Central memory CD8-positive, alpha-beta T cell (primary cell): Measurements from ENCODE around the gene MYO5A.
"Not testable (repeated sequence)": the region's sequence is repeated elsewhere in the genome, so short reads cannot be mapped to it uniquely, and the experiment has no call there.

ENCODE experiments used
- ATAC-seq: fragments of 150-1000 bp; cut with Tn5 transposase; replicated peaks from 2 replicates; pipeline ENCODE4 v1.10.0; 2022; ENCODE audit warnings: mild to moderate bottlenecking, moderate FRiP score, moderate number of reproducible peaks; ENCODE audit not compliant: poor library complexity, severe bottlenecking; ENCODE audit errors: extremely low read depth
- DNase-seq, 2 donors: peaks; one replicate each; pipeline ENCODE4 v3.0.0; 2021; ENCODE audit warnings: low spot score in 2 of 2
- H3K27ac Mint-ChIP-seq: one replicate; pipeline ENCODE4 v1.8.0; 2022; ENCODE audit warnings: low read depth, mild to moderate bottlenecking, moderate library complexity, mixed read lengths
- H3K27me3 Mint-ChIP-seq: one replicate; pipeline ENCODE4 v1.8.0; 2022; ENCODE audit warnings: mixed read lengths
- H3K36me3 Mint-ChIP-seq: one replicate; pipeline ENCODE4 v1.8.0; 2022; ENCODE audit warnings: mild to moderate bottlenecking, moderate library complexity, mixed read lengths; ENCODE audit not compliant: insufficient read depth
- H3K4me1 Mint-ChIP-seq: one replicate; pipeline ENCODE4 v1.8.0; 2022; ENCODE audit warnings: mixed read lengths
- H3K4me3 Mint-ChIP-seq: one replicate; pipeline ENCODE4 v1.8.0; 2022; ENCODE audit warnings: mild to moderate bottlenecking, moderate library complexity, mixed read lengths
- H3K9me3 Mint-ChIP-seq: one replicate; pipeline ENCODE4 v1.8.0; 2022; ENCODE audit warnings: mixed read lengths

MYO5A gene

DNA sequence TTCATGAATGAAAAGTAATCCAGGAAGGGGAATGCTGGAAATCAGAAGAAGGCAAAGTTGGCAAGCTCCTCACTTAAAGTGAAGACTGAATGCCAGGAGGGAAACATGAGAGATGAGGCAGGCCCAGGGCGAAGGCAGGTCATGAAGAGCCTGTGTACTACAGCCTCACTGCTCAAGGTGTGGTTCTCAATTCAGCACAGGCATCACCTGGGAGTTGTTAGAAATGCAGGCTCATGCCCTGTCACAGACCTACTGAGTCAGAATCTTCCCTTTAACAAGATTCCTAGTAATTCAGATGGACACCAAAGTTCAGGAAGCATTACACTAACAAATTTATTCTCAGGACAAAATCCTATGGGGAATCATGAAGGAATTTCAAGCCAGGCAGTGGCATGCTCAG lies 14.2 kb downstream of the MYO5A start:
- no peak for ATAC-seq

DNA sequence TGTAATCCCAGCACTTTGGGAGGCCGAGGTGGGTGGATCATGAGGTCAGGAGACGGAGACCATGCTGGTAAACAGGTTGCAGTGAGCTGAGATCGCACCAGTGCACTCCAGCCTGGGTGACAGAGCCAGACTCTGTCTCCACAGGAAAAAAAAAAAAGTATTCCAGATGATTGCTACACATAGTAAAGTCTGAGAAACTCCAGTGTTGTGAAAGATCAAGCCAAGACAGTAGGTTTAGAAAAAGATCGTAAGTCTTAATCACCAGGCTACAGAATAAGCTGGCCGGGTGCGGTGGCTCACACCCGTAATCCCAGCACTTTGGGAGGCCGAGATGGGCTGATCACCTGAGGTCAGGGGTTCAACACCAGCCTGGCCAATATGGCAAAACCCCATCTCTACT lies 15.8 kb downstream of the MYO5A start:
- H3K27me3 Mint-ChIP-seq, ATAC-seq, H3K36me3 Mint-ChIP-seq, H3K27ac Mint-ChIP-seq, H3K4me3 Mint-ChIP-seq, H3K9me3 Mint-ChIP-seq, DNase-seq: not testable (repeated sequence)
- peaks cover 39% of the 10 kb centered on the region for H3K4me1 Mint-ChIP-seq

More for the DNA sequence above, 14.2 kb downstream of the MYO5A start:
- no peak for DNase-seq
- no peaks in the 10 kb centered on the region for H3K27me3 Mint-ChIP-seq
- H3K27ac Mint-ChIP-seq = no peak overlapping the region
- H3K4me3 Mint-ChIP-seq = no peak overlapping the region
- H3K36me3 Mint-ChIP-seq = peaks cover 3% of the 10 kb centered on the region
- H3K4me1 Mint-ChIP-seq = peaks cover 33% of the 10 kb centered on the region
- no peaks in the 10 kb centered on the region for H3K9me3 Mint-ChIP-seq

DNA sequence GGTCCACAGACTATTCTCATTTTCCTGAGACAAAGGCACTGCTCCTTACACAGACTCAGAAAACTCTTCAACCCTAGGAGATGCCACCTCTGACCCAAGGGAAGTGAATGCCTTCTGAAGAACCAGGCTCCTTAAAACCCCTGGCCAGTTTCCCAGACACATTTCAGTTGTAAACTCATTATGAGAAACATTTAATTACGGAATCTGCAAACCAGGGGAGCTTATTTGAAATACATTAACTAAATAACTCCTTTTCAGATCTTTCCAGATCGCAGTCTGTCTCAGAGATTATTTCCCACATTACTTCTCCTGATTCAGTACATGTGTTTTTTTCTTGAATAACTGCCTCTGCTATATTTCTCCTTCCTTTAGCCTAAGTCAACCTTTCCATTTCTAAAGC lies 17.6 kb downstream of the MYO5A start:
- no peak for ATAC-seq
- no peaks in the 10 kb centered on the region for H3K9me3 Mint-ChIP-seq
- no peak overlapping the region for H3K27ac Mint-ChIP-seq
- H3K4me3 Mint-ChIP-seq = no peak overlapping the region
- no peak for DNase-seq
- peaks cover 47% of the 10 kb centered on the region for H3K4me1 Mint-ChIP-seq
- no peaks in the 10 kb centered on the region for H3K27me3 Mint-ChIP-seq
- H3K36me3 Mint-ChIP-seq = peaks cover 3% of the 10 kb centered on the region

DNA sequence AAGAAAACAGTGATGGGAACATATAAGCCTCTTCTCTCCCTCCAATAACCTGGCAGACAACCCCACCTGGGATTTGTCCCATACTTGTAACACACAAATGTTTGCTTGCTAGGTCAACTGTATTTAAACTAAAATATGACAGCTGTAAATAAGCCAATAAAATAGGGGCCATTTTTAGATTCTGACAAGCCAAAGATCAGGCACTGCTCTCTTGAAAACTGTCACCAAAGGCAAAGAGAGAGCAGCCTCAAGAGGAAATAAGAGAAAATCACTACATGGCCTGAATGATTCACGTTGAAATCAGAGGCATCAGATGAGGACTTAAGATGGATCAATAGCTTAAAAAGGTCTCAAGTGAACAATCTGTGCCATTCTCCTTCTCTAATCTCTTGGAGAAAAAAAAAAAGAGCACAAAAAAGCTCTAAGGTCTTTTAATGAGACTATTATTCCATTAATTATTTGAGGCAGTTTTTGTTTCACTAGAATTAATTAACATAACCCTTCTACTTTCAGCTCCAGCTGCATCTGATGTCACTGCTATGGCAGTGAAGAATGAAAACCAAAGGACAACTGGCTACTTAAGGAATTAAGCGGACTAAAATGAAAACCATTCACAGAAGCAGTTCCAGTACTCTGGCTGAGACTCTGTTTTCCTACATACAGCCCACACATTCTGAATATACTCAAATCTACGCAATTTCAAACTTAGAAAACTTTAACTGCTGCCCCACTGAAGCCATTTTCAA lies 19.0 kb downstream of the MYO5A start:
- DNase-seq (no peak), ATAC-seq (no peak)
- Mint-ChIP-seq H3K36me3 (peaks cover 5% of the 10 kb centered on the region), H3K9me3 (no peaks in the 10 kb centered on the region), H3K27me3 (no peaks in the 10 kb centered on the region), H3K27ac (no peak overlapping the region), H3K4me3 (no peak overlapping the region), H3K4me1 (peaks cover 53% of the 10 kb centered on the region)

DNA sequence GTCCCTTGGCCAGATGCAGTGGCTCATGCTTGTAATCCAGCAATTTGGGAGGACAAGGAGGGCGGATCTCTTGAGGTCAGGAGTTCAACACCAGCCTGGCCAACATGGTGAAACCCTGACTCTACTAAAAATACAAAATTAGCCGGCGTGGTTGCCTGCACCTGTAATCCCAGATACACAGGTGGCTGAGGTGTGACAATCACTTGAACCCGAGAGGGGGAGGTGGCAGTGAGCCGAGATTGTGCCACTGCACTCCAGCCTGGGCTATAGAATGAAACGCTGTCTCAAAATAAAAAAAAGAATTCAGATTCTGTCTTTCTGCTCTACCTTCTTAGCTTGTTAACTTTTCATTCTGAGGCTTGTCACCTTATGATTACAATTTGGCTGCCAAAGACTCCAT lies 22.1 kb downstream of the MYO5A start:
- Mint-ChIP-seq H3K27me3 (no peaks in the 10 kb centered on the region), H3K4me3 (no peak overlapping the region), H3K36me3 (peaks cover 5% of the 10 kb centered on the region), H3K9me3 (no peaks in the 10 kb centered on the region), H3K27ac (no peak overlapping the region), H3K4me1 (peaks cover 63% of the 10 kb centered on the region)
- ATAC-seq (no peak), DNase-seq (no peak)

DNA sequence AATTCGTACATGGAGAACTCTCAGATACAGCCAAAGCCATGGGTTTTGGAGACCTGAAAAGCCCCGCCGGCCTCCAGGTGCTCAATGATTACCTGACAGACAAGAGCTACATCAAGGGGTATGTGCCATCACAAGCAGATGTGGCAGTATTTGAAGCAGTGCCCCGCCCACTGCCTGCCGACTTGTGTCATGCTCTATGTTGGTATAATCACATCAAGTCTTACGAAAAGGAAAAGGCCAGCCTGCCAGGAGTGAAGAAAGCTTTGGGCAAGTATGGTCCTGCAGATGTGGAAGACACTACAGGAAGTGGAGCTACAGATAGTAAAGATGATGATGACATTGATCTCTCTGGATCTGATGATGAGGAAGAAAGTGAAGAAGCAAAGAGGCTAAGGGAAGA lies 23.5 kb downstream of the MYO5A start:
- peaks cover 55% of the 10 kb centered on the region for H3K4me1 Mint-ChIP-seq
- H3K9me3 Mint-ChIP-seq = no peaks in the 10 kb centered on the region
- peaks cover 2% of the 10 kb centered on the region for H3K36me3 Mint-ChIP-seq
- no peak for DNase-seq
- no peak for ATAC-seq
- H3K4me3 Mint-ChIP-seq = no peak overlapping the region
- no peaks in the 10 kb centered on the region for H3K27me3 Mint-ChIP-seq
- no peak overlapping the region for H3K27ac Mint-ChIP-seq

DNA sequence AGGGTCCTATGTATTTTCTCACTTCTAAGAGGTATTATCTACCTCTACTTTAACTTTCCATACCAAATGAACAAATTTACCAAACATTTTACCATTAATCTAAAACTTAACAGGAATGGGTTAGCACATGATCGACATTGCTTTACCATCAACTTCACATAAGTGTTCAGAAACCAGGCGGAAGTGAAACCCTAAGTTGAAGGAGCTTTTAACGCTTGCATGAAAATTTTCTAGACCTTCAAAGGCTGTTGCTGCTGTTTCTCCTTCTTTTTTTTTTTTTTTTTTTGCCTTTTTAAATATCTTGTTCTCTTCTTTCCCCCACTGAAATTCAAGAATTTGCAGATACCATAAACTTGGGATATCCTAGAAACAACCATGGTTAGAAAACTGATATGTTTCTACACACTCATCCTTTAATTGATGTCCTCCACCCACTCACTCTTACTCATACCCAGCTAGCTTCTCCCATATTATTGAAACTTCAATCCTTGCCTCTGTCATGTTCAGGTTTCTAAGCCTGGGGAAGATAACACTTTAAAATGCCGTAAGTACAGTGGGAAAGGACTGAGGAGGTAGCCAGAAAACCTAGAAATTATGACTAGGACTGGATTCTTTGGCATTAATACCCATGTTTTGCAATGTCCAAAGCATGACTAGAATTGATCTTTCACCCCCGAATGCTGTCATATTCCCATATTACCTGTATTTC lies 24.7 kb downstream of the MYO5A start:
- Mint-ChIP-seq H3K27me3 (no peaks in the 10 kb centered on the region), H3K4me1 (peaks cover 58% of the 10 kb centered on the region), H3K9me3 (no peaks in the 10 kb centered on the region), H3K36me3 (peaks cover 2% of the 10 kb centered on the region), H3K27ac (peak overlapping the region; percentile 8), H3K4me3 (no peak overlapping the region)
- no peak for DNase-seq
- ATAC-seq = no peak

DNA sequence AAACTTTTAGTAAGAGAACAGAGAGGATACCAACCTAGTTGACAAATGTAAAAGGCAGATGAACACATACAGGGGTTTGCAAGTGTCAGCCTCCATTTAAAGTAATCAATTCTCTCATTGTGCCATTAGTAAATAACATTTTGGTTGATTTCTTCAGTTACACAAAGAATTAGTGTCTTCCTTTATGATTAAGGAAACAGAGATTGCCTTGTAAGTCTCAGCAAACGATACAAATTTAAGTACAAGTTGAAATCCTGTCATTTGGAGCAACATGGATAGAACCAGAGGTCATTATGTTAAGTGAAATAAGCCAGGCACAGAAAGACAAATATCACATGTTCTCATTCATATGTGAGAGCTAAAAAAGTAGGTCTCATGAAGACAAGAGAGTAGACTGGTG lies 26.1 kb downstream of the MYO5A start:
- Mint-ChIP-seq H3K4me3 (no peak overlapping the region), H3K27me3 (no peaks in the 10 kb centered on the region), H3K27ac (peak overlapping the region; percentile 0), H3K4me1 (peaks cover 50% of the 10 kb centered on the region), H3K36me3 (peaks cover 4% of the 10 kb centered on the region), H3K9me3 (no peaks in the 10 kb centered on the region)
- ATAC-seq (no peak), DNase-seq (no peak)

DNA sequence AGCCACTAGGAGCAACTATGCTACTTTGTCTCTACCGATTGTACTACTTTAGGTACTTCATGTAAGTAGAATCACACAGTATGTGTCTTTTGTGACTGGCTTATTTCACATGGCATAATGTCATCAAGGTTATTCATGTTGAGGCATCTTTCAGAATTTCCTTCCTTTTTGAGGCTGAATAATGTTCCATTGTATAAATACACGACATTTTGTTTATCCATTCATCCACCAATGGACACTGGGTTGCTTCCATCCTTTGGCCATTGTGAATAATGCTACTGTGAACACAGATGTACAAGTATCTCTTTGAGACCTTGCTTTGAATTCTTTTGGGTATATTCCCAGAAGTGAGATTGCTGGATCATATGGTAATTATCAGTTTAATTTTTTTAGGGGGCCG lies 29.2 kb downstream of the MYO5A start:
- H3K9me3 Mint-ChIP-seq = no peaks in the 10 kb centered on the region
- DNase-seq (no peak), ATAC-seq (no peak)
- no peaks in the 10 kb centered on the region for H3K27me3 Mint-ChIP-seq
- no peak overlapping the region for H3K4me3 Mint-ChIP-seq
- H3K36me3 Mint-ChIP-seq = peaks cover 1% of the 10 kb centered on the region
- peaks cover 48% of the 10 kb centered on the region for H3K4me1 Mint-ChIP-seq
- peak overlapping the region; percentile 7 for H3K27ac Mint-ChIP-seq

DNA sequence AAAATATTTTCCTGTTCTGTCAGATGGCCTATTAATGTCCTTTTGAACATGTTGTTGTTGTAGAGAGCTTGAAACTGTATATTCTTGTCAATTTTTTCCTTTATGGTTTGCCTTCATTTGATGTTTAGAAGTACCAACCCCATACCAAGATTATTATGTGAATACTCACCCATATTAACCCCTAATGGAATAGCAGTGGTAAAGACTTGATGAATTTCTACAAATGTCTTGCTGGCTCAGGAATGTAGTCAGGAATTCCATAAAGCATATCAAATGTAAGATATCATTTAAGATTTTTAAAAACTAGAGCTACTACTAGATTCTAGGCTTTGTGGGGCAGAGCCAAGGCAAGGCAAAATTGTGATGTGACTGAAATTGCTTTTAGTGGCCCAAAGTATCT lies 30.0 kb downstream of the MYO5A start:
- H3K4me3 Mint-ChIP-seq = no peak overlapping the region
- H3K36me3 Mint-ChIP-seq = peaks cover 1% of the 10 kb centered on the region
- ATAC-seq (no peak), DNase-seq (no peak)
- H3K4me1 Mint-ChIP-seq = peaks cover 41% of the 10 kb centered on the region
- no peaks in the 10 kb centered on the region for H3K9me3 Mint-ChIP-seq
- peak overlapping the region; percentile 7 for H3K27ac Mint-ChIP-seq
- no peaks in the 10 kb centered on the region for H3K27me3 Mint-ChIP-seq

DNA sequence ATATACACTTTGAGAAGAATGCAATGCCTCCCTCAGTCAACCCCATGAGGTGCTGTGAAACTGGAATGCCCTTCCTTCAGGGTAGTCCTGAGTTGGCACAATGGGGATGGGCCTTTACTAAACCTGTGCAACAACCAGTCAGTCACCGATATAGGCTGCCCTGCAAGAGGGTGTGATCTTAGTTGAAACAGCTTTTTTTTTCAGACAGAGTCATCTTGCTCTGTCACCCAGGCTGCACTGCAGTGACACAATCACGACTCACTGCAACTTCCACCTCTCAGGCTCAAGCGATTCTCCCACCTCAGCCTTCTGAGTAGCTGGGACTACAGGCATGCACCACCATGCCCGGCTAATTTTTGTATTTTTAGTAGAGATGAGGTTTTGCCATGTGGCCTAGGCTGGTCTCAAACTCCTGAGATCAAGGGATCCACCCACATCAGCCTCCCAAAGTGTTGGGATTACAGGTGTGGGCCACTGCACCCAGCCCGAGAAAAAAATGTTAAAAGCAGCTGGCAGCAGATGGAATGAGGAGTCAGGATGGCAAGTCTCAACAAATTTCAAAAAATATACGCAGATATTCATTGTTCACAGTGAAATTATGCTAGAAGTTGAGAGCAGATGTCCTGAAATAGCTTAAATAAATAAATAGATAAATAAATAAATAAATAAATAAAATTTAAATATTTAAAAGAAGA lies 31.8 kb downstream of the MYO5A start:
- no peak overlapping the region for H3K27ac Mint-ChIP-seq
- ATAC-seq (no peak), DNase-seq (no peak)
- no peak overlapping the region for H3K4me3 Mint-ChIP-seq
- H3K27me3 Mint-ChIP-seq = no peaks in the 10 kb centered on the region
- H3K36me3 Mint-ChIP-seq = peaks cover 5% of the 10 kb centered on the region
- no peaks in the 10 kb centered on the region for H3K9me3 Mint-ChIP-seq
- peaks cover 44% of the 10 kb centered on the region for H3K4me1 Mint-ChIP-seq

DNA sequence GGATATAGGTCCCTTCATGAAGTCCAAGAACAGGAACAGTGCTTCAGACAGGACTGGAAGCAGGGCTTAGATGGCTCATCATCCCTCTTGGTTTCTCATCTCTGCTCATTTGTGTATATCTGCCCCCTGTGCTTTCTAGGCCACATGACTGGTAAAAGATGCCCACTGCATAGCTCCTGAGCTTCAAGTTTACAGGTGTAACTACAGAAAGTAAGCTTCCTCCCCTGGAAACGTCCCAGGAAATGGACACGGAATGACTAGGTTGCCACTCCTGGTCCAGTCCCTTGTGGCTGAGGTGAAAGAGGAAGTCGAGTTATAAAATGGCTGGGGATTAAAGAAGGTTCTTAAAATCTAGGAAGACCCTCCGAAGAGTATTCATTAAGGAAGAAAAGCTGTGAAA lies 32.5 kb downstream of the MYO5A start:
- H3K4me3 Mint-ChIP-seq = no peak overlapping the region
- DNase-seq (no peak), ATAC-seq (no peak)
- H3K27ac Mint-ChIP-seq = no peak overlapping the region
- no peaks in the 10 kb centered on the region for H3K27me3 Mint-ChIP-seq
- H3K36me3 Mint-ChIP-seq = peaks cover 5% of the 10 kb centered on the region
- no peaks in the 10 kb centered on the region for H3K9me3 Mint-ChIP-seq
- peaks cover 50% of the 10 kb centered on the region for H3K4me1 Mint-ChIP-seq

DNA sequence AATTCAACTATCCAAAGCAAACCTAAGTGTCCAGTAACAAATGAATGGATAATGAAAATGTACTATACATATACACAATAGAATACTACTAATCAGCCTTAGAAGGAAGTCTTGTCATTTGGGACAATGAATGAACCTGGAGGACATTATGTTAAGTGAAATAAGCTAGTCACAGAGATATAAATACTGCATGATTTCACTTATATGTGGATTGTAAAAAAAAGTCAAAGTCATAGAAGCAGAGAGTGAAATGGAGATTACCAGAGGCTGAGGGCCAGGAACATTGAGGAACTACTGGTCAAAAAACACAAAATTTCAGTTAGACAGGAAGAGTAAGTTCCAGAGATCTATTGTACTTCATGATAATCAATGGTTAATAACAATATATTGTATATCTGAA lies 33.6 kb downstream of the MYO5A start:
- ATAC-seq (no peak), DNase-seq (no peak)
- no peaks in the 10 kb centered on the region for H3K27me3 Mint-ChIP-seq
- peaks cover 50% of the 10 kb centered on the region for H3K4me1 Mint-ChIP-seq
- no peaks in the 10 kb centered on the region for H3K9me3 Mint-ChIP-seq
- peaks cover 5% of the 10 kb centered on the region for H3K36me3 Mint-ChIP-seq
- no peak overlapping the region for H3K4me3 Mint-ChIP-seq
- H3K27ac Mint-ChIP-seq = peak overlapping the region; percentile 9
